ENCODE data around the gene IFNA5. TPM values are rescaled to one million over a fixed set of nuclear protein-coding genes. Genes with fewer than 3 reads are reported as not detected.

IFNA5 gene
- not detected in 2 replicates for total RNA-seq

GRCh38 chr9:21305213-21305612 lies at the start of gene IFNA5:
IFNA5 (minus strand) TSS chr9:21305313; CDS start chr9:21305256, 57 bp downstream.

DNA sequence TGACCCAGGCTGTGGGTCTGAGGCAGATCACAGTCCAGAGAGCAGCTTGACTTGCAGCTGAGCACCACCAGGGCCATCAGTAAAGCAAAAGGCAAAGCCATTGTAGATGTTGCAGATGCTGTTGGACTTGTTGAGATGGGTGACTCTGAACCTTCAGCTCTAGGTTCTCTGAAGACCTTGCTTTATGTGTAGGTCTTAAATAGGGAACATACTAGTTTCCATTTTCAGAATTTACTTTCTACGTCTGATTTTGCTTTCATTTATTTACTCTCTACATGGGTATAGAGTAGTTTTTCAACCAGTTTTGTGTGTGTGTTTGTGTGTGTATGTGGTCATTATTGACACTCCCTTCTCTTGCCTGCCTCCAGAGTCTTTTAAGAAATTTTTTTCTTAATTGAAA lies 45.7 kb upstream of the IFNA5 start, which contains the start of gene IFNA6:
TSS of gene IFNA6 (minus strand) at position 101 of the 400 bp plus-strand sequence. CDS start at position 101, 0 bp downstream.

GRCh38 chr9:21334701-21335632 lies 29.9 kb upstream of the IFNA5 start, which contains the start of gene KLHL9:
KLHL9 (minus strand) TSS chr9:21335404; CDS start chr9:21334859, 545 bp downstream.

Other genes with a start within 250 kb of the IFNA5 start
- not detected in 2 replicates for gene IFNB1, start 227.4 kb downstream of the IFNA5 start, total RNA-seq
- not detected in 2 replicates for gene IFNW1, start 163.5 kb downstream of the IFNA5 start, total RNA-seq
- gene IFNA21, start 138.7 kb downstream of the IFNA5 start, total RNA-seq: not detected in 2 replicates
- gene IFNA4, start 117.7 kb downstream of the IFNA5 start, total RNA-seq: not detected in 2 replicates
- not detected in 2 replicates for gene IFNA7, start 103.1 kb downstream of the IFNA5 start, total RNA-seq
- not detected in 2 replicates for gene IFNA10, start 98.2 kb downstream of the IFNA5 start, total RNA-seq
- gene IFNA16, start 88.0 kb downstream of the IFNA5 start, total RNA-seq: not detected in 2 replicates
- not detected in 2 replicates for gene IFNA17, start 77.1 kb downstream of the IFNA5 start, total RNA-seq
- not detected in 2 replicates for gene IFNA14, start 65.3 kb downstream of the IFNA5 start, total RNA-seq
- 29.2 and 37.3 TPM in 2 replicates for gene KLHL9, start 30.1 kb upstream of the IFNA5 start, total RNA-seq
- gene IFNA6, start 45.6 kb upstream of the IFNA5 start, total RNA-seq: not detected in 2 replicates
- gene IFNA13, start 62.7 kb upstream of the IFNA5 start, total RNA-seq: not detected in 2 replicates
- not detected in 2 replicates for gene IFNA2, start 80.1 kb upstream of the IFNA5 start, total RNA-seq
- gene IFNA8, start 103.8 kb upstream of the IFNA5 start, total RNA-seq: not detected in 2 replicates
- not detected in 2 replicates for gene IFNA1, start 135.1 kb upstream of the IFNA5 start, total RNA-seq
- 1.8 and 3.3 TPM in 2 replicates for gene IFNE, start 177.0 kb upstream of the IFNA5 start, total RNA-seq

Data from smooth muscle cell of bladder (primary cell).